Bronchial epithelial cell (primary cell): ENCODE measurements around the gene KLHL14. TPM values are rescaled to one million over a fixed set of nuclear protein-coding genes. Genes with fewer than 3 reads are reported as not detected.

Experiments used
- DNase-seq: peaks from one replicate; pipeline ENCODE4 v3.0.0-alpha.2; 2010; ENCODE audit warnings: low read depth
- FAIRE-seq: peaks from 2 replicates; lab custom pipeline; 2011; peaks lifted over from hg19 to GRCh38; lab: Jason Lieb, UNC
- H3K27me3 ChIP-seq: 2 replicates; pipeline ENCODE4 v1.5.1; 2011; ENCODE audit warnings: low read length; ENCODE audit not compliant: control insufficient read depth, insufficient read depth
- H3K36me3 ChIP-seq: 2 replicates; pipeline ENCODE4 v1.5.1; 2011; ENCODE audit warnings: low read length; ENCODE audit not compliant: control insufficient read depth, insufficient read depth
- H3K4me3 ChIP-seq: 2 replicates; pipeline ENCODE4 v1.5.1; 2011; ENCODE audit warnings: mild to moderate bottlenecking, low read depth, low read length, control low read depth
- CTCF ChIP-seq: IDR thresholded peaks from 2 replicates; pipeline ENCODE4 v1.5.1; 2011; ENCODE audit warnings: mild to moderate bottlenecking, moderate library complexity, low read length, control low read depth, inconsistent platforms; ENCODE audit not compliant: insufficient read depth, severe bottlenecking
- total RNA-seq: library from RNA; depleted of rRNA; stranded (reverse); fragments of >200 nt; gene quantifications from 2 replicates; pipeline ENCODE4 v1.2.1, GENCODE V29; 2014

The KLHL14 gene
- total RNA-seq, 1 donor from 2014 or later, result not detected

DNA sequence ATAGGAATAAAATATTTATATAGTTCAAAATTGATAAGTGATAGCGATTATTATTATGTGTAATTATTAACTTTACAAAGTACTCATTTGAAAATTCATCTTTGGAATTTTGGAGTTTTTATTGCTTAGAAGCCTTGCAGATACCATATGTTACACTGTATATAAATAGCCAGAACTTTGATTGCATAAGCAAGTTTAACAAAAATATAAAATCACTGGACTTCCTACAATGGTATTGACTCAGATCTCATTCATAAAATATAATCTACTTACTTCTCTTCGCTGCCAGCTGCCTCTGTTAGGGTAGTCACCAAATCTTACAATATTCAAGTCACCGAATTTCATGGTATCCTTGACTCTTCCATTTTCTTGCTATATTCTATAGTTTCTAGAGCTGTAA is 22.5 kb downstream of the KLHL14 start:
- H3K27me3 ChIP-seq, result no peaks in the 10 kb centered on the region
- DNase-seq, result no peak
- FAIRE-seq, result no peak
- H3K36me3 ChIP-seq, result no peaks in the 10 kb centered on the region
- TF ChIP-seq CTCF, result no peak
- no peak overlapping the region for H3K4me3 ChIP-seq

GRCh38 chr18:32749809-32750208 is 23.0 kb downstream of the KLHL14 start:
- no peak for TF ChIP-seq CTCF
- Histone ChIP-seq H3K4me3 (no peak overlapping the region), H3K36me3 (no peaks in the 10 kb centered on the region), H3K27me3 (no peaks in the 10 kb centered on the region)
- DNase-seq, result no peak
- FAIRE-seq, result no peak

DNA sequence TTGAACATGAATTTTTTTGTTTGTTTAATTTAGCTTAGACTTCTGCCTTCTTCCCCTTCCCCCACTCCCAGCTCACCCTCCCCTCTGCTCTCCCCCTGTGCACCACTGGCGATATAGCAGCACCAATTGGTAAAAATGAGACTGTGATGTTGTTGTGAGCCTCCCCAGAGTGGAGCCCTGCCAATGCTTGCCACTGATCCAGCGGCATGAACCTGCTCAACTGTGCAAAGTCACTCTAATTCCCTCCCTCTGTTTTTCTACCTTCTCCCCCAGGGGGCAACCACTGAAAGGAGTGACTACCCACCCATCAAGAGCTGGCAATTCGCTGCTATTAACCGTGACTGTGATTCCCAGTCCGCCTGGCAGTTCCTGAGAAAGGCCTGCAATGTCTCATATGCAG is 30.2 kb downstream of the KLHL14 start:
- Histone ChIP-seq H3K4me3 (no peak overlapping the region), H3K36me3 (no peaks in the 10 kb centered on the region), H3K27me3 (no peaks in the 10 kb centered on the region)
- TF ChIP-seq CTCF, result no peak
- no peak for FAIRE-seq
- DNase-seq, result no peak

DNA sequence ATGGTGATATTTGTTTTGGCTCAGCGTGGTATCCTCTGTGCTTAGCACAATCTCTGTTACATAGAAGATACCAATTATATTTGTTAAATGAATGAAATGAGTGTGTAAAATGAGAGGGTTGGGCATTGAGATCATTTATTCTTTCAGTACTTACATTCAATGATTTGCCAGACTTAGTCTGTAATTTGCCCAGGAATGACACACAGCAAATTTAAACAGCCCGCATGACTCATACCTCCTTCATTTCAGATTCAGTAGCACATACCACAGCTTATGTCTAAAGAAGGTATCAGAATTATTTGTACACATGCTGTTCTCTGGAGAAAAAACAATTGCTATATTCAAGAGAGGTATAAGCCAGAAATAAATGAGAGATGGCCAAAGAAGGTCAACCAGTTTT is 37.0 kb downstream of the KLHL14 start:
- Histone ChIP-seq H3K4me3 (no peak overlapping the region), H3K36me3 (no peaks in the 10 kb centered on the region), H3K27me3 (no peaks in the 10 kb centered on the region)
- TF ChIP-seq CTCF, result no peak
- DNase-seq, result peak; percentile 85
- no peak for FAIRE-seq

DNA sequence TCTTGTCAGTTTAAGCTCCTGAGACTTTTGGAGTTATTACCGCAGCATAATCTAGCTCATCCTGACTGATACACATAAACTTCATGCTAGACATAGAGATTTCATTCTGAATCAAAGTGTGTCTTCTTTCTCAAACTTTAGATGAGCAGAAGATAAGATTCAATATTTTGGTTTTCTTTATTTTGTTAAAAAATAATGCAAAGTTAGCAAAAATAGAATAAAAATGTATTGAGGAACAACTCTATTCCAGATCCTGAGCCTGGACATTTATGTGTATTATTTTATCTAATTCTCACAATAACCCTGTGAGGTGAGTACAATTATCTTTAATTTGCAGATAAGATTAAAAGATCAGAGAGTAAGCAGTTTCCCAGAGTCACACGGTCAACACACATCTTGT is 38.4 kb downstream of the KLHL14 start:
- no peak for TF ChIP-seq CTCF
- Histone ChIP-seq H3K36me3 (no peaks in the 10 kb centered on the region), H3K27me3 (no peaks in the 10 kb centered on the region), H3K4me3 (no peak overlapping the region)
- no peak for FAIRE-seq
- DNase-seq, result no peak

- no peak for TF ChIP-seq CTCF
- no peak overlapping the region for H3K4me3 ChIP-seq
- DNase-seq (no peak), FAIRE-seq (no peak)
- H3K36me3 ChIP-seq, result no peaks in the 10 kb centered on the region
- no peaks in the 10 kb centered on the region for H3K27me3 ChIP-seq
These were observed 40.7 kb downstream of the KLHL14 start for GRCh38 chr18:32732165-32732564.
